GM12875 (cell line): ENCODE data around the gene NEO1.

Experiments
- H3K4me3 ChIP-seq: one replicate; pipeline ENCODE4 v1.5.1; 2011; ENCODE audit warnings: low read depth, low read length, control low read depth
- TF ChIP-seq, protein P1 (sequence below): IDR thresholded peaks from 2 replicates; pipeline ENCODE4 v1.5.1; 2011; ENCODE audit warnings: low read depth, mild to moderate bottlenecking, control low read depth, inconsistent platforms, low read length, moderate library complexity, borderline replicate concordance; ENCODE audit not compliant: insufficient read depth

NEO1 gene

DNA sequence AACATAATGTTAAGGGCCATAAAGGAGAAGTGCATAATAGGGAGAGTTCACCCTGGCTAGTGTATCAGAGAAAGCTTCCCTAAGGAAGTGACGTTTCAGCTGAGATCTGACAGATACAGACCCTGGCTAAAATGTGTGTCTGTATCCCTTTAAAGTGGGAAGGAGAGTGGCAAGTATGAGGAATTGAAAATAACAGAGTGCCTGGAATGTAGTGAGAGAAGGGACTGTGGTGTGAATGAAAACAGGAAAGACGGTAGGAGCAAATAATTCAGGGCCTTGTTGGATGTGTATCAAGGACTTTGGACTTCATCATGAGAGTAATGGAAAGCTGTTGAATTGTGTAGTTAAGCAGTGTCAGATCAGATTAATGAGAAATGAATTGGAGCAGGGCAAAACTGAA lies 30.5 kb downstream of the NEO1 start:
- TF ChIP-seq, protein P1, sequence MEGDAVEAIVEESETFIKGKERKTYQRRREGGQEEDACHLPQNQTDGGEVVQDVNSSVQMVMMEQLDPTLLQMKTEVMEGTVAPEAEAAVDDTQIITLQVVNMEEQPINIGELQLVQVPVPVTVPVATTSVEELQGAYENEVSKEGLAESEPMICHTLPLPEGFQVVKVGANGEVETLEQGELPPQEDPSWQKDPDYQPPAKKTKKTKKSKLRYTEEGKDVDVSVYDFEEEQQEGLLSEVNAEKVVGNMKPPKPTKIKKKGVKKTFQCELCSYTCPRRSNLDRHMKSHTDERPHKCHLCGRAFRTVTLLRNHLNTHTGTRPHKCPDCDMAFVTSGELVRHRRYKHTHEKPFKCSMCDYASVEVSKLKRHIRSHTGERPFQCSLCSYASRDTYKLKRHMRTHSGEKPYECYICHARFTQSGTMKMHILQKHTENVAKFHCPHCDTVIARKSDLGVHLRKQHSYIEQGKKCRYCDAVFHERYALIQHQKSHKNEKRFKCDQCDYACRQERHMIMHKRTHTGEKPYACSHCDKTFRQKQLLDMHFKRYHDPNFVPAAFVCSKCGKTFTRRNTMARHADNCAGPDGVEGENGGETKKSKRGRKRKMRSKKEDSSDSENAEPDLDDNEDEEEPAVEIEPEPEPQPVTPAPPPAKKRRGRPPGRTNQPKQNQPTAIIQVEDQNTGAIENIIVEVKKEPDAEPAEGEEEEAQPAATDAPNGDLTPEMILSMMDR: no peak
- no peak overlapping the region for H3K4me3 ChIP-seq

DNA sequence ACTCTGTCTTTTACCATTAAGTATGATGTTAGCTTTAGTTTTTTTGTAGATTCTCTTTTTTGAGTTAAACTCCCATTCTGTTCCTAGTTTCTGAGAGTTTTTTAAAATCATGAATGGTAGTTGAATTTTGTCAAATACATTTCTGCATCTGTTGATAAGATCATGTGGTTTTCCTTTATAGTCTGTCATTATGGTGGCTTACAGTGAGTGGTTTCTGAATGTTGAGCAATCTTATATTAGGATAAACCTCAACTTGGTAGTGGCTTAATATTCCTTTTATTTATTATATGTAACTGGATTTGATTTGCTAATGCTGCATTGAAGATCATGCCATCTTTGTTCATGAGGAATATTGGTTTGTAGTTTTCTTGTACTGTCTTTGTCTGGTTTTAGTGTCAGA lies 34.8 kb downstream of the NEO1 start:
- TF ChIP-seq, protein P1: no peak
- H3K4me3 ChIP-seq: no peak overlapping the region

DNA sequence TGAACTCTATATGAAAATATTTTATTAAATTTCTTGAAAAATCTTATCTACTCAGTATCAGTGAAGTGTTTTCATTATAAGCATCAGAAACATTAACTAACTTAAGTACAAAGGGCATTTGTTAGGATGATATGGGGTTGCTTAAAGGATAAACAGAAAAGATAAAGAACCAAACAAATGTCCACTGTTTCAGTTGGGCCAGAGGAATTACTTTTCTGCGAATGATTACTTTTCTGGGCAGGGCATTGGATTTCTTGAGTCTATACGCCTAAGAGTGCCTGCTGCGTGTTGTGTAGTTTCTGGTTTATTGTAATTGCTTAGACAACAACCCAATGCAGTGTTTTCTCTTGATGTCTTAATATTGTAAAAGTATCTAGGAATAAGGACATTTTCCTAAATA lies 52.8 kb downstream of the NEO1 start:
- TF ChIP-seq, protein P1: no peak
- H3K4me3 ChIP-seq: no peak overlapping the region

DNA sequence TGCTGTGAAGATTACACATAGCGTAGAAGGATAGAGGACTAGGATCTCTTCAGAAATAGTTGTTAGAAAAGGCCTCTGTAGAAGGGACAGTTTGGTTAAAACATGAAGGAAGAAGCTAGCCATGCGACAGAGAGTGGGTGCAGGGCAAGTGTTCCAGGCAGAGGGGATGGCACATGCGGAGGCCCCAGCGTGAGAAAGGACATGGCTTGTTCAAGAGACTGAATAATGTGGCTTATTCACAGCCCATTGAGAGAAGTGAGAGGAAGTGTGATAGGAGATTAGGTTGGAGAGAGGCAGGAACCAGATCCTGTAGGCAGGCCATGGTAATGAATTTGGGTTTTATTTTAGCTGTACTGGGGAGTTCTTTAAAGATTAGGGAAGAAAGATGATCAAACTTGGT lies 56.4 kb downstream of the NEO1 start:
- TF ChIP-seq, protein P1: no peak
- H3K4me3 ChIP-seq: no peak overlapping the region

DNA sequence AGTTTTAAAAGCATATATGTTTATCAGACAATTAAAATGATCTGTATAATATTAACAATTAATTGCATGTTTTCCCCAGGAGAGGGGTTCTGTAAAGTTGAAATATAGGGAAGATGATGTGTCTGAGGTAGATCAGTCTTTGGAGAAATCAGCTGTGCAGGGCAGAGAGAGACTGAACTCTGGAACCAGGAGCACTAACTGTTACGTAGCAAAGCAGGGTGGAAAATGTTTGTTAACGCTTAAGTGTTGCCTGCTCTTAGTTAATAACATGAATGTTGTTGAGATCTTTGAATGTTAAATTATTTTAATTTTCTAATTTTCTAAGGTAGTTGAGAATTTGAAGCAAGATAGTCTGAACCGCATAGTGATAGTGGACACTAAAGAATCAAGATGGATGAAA lies 57.5 kb downstream of the NEO1 start:
- H3K4me3 ChIP-seq: no peak overlapping the region
- TF ChIP-seq, protein P1: no peak

DNA sequence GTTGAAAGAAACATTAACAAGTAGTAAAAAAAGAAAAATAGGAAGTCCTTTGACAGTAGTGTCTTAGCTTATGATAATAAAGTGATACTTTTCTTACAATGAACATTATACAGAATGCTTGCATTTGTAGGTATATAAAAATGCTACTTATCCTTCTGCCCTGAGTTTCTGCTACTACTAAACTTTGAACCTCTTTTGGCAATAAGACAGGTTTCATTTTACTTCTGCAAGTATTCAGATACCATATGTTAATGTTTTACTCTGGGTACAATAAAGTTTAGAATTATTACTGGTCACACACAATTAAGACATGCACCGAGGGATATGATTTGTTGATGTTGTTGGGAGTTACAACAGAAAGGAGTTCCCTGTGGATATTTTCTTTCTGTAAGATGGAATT lies 57.9 kb downstream of the NEO1 start:
- H3K4me3 ChIP-seq: no peak overlapping the region
- TF ChIP-seq, protein P1: no peak

DNA sequence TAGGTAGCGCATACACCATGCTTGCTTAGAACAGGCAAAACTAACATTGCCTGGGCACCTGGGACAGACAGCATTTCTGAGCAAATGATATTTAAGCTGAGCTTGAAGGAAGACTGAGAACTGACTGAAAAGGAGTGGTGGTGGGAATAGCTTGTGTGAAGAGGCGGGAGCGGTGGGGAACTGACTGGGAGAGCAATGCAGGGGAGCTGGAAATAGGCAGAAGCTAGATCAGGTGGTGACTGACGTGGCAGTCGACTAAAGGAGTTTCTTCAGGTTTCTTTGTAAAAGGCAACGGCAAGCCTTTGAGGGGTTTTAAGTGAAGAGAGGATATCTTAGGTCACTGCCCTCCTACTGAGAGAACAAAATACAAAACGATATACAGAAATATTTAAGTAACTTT lies 61.8 kb downstream of the NEO1 start:
- TF ChIP-seq, protein P1: no peak
- no peak overlapping the region for H3K4me3 ChIP-seq
